Ovary (tissue), 3 donors: ENCODE data around the gene SCD5.

Experiments used
- EP300 ChIP-seq: sonication (generic); formaldehyde crosslinking; IDR thresholded peaks from one replicate; pipeline ENCODE4 v1.6.1; 2017; ENCODE audit warnings: antibody characterized with exemption
- POLR2A ChIP-seq: fragments of 450-650 bp; IDR thresholded peaks from one replicate; pipeline ENCODE4 v1.6.1; 2017; ENCODE audit warnings: antibody characterized with exemption, mild to moderate bottlenecking, moderate library complexity
- TF ChIP-seq, protein P1 (sequence below), 3 donors: fragments of 450-650 bp in 2 of 3; fragments of 200-600 bp in 1 of 3; IDR thresholded peaks; one replicate each; pipeline versions ENCODE4 v1.5.1 to v1.8.0; 2016 to 2022; ENCODE audit warnings: antibody characterized with exemption in 3 of 3, mild to moderate bottlenecking in 1 of 3
- donor health status: DM: no; HTN: no; CAD: no.

DNA sequence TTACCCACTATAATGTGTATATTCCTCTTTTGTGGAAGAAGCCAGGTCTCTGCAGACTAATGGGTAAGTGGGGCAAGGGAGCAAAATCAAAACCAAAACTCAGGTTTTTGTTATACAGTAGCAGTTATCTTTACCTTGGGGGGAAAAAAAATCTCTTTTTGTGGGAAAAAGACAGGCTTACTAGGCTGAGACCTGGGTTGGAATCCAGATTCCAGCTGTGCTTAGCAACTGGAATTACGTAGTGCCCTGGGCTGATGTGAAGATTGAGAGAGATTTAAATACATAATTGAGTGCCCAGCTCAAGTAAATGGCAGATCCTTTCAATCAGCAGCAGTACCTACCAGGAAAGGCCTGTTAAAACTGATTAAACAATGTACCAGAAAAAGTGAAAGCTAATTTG lies 15.4 kb upstream of the SCD5 start:
- TF ChIP-seq, protein P1, sequence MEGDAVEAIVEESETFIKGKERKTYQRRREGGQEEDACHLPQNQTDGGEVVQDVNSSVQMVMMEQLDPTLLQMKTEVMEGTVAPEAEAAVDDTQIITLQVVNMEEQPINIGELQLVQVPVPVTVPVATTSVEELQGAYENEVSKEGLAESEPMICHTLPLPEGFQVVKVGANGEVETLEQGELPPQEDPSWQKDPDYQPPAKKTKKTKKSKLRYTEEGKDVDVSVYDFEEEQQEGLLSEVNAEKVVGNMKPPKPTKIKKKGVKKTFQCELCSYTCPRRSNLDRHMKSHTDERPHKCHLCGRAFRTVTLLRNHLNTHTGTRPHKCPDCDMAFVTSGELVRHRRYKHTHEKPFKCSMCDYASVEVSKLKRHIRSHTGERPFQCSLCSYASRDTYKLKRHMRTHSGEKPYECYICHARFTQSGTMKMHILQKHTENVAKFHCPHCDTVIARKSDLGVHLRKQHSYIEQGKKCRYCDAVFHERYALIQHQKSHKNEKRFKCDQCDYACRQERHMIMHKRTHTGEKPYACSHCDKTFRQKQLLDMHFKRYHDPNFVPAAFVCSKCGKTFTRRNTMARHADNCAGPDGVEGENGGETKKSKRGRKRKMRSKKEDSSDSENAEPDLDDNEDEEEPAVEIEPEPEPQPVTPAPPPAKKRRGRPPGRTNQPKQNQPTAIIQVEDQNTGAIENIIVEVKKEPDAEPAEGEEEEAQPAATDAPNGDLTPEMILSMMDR (IDR thresholded peaks at IDR 0.05) = no peak
- TF ChIP-seq POLR2A (no peak), EP300 (no peak)
